Measurements from ENCODE around the gene PITPNM1. TPM values are rescaled to one million over a fixed set of nuclear protein-coding genes. Genes with fewer than 3 reads are reported as not detected.

Gene PITPNM1
- total RNA-seq, 4 donors from 2014 or later = 12.4 to 25.7 (median 19.7) TPM

GRCh38 chr11:67456068-67456705 is 49.0 kb downstream of the PITPNM1 start:
- 90% methylated on average over 11 of the region's 25 CpGs for WGBS
- no peaks in the 10 kb centered on the region for H3K36me3 ChIP-seq
- TF ChIP-seq EP300 (IDR thresholded peaks at IDR 0.05) = no peak
- TF ChIP-seq CTCF (IDR thresholded peaks at IDR 0.05) = no peak
- TF ChIP-seq POLR2A (IDR thresholded peaks at IDR 0.05) = no peak
- no peak for TF ChIP-seq POLR2AphosphoS5 (IDR thresholded peaks at IDR 0.05)
- H3K27me3 ChIP-seq = no peaks in the 10 kb centered on the region
- no peak for DNase-seq (ENCODE audit: low spot score in 2 of 2)
- H3K4me3 ChIP-seq = no peak overlapping the region
- no peak overlapping the region for H3K27ac ChIP-seq
- no peaks in the 10 kb centered on the region for H3K4me1 ChIP-seq
- H3K9me3 ChIP-seq = no peaks in the 10 kb centered on the region

GRCh38 chr11:67455054-67455453 is 50.1 kb downstream of the PITPNM1 start, which contains the start of gene CABP4:
Gene CABP4, plus strand, starts transcription at chr11:67455354. Its CDS starts 70 bp downstream, at chr11:67455424.
- TF ChIP-seq CTCF (IDR thresholded peaks at IDR 0.05) (no peak), POLR2AphosphoS5 (IDR thresholded peaks at IDR 0.05) (no peak), POLR2A (IDR thresholded peaks at IDR 0.05) (no peak), EP300 (IDR thresholded peaks at IDR 0.05) (no peak)
- Histone ChIP-seq H3K4me3 (no peak within 1 kb of the TSS), H3K4me1 (no peaks in the 10 kb centered on the region), H3K27me3 (no peaks in the 10 kb centered on the region), H3K27ac (no peak within 1 kb of the TSS), H3K36me3 (no peaks in the 10 kb centered on the region), H3K9me3 (no peaks in the 10 kb centered on the region)
- no peak for DNase-seq (ENCODE audit: low spot score in 2 of 2)
- 88% methylated on average over 3 of the region's 3 CpGs for WGBS

GRCh38 chr11:67453816-67454732 is 51.1 kb downstream of the PITPNM1 start:
- WGBS = 86% methylated on average over 10 of the region's 21 CpGs

GRCh38 chr11:67452141-67452952 is 52.8 kb downstream of the PITPNM1 start, which contains the start of gene GPR152:
Gene GPR152, minus strand, starts transcription at chr11:67452729. Its CDS starts 5 bp downstream, at chr11:67452724.
- Histone ChIP-seq H3K9me3 (no peaks in the 10 kb centered on the region), H3K36me3 (no peaks in the 10 kb centered on the region), H3K27ac (no peak within 1 kb of the TSS), H3K4me1 (no peaks in the 10 kb centered on the region), H3K27me3 (no peaks in the 10 kb centered on the region), H3K4me3 (no peak within 1 kb of the TSS)
- TF ChIP-seq EP300 (IDR thresholded peaks at IDR 0.05) (no peak), CTCF (IDR thresholded peaks at IDR 0.05) (no peak)
- 88% methylated on average over 8 of the region's 33 CpGs for WGBS
- DNase-seq (ENCODE audit: low spot score in 2 of 2) = no peak

More at GRCh38 chr11:67453816-67454732, 51.1 kb downstream of the PITPNM1 start:
- DNase-seq (ENCODE audit: low spot score in 2 of 2) = no peak
- no peaks in the 10 kb centered on the region for H3K27me3 ChIP-seq
- no peaks in the 10 kb centered on the region for H3K9me3 ChIP-seq
- H3K4me1 ChIP-seq = no peaks in the 10 kb centered on the region
- H3K36me3 ChIP-seq = no peaks in the 10 kb centered on the region
- H3K27ac ChIP-seq = no peak overlapping the region
- H3K4me3 ChIP-seq = no peak overlapping the region
- TF ChIP-seq POLR2A (IDR thresholded peaks at IDR 0.05) = no peak
- TF ChIP-seq POLR2AphosphoS5 (IDR thresholded peaks at IDR 0.05) = no peak
- no peak for TF ChIP-seq EP300 (IDR thresholded peaks at IDR 0.05)
- no peak for TF ChIP-seq CTCF (IDR thresholded peaks at IDR 0.05)
